ENCODE data around the gene HERPUD1. TPM values are rescaled to one million over a fixed set of nuclear protein-coding genes. Genes with fewer than 3 reads are reported as not detected.

HERPUD1 gene
- total RNA-seq, 2 experiments from 2014 or later = 142 to 150 TPM

- CTCF ChIA-PET = interaction anchor here (1.8 to 4.8 kb wide), 2 partner anchors 12 to 25 kb away, joined by 7 to 19 read pairs; no protein-coding TSS in a partner anchor
- Mint-ChIP-seq H3K4me1 (ENCODE audit: low read depth) (peaks cover 87% of the 10 kb centered on the region), H3K27ac (peak overlapping the region; percentile 95), H3K9me3 (no peaks in the 10 kb centered on the region), H3K4me3 (peak overlapping the region; percentile 54), H3K27me3 (no peaks in the 10 kb centered on the region), H3K36me3 (ENCODE audit: low read depth) (peaks cover 91% of the 10 kb centered on the region)
- intact Hi-C loops (cut with micrococcal nuclease) = loop anchor here (5.0 kb wide), 1 partner anchor 72 kb away; the partner anchor contains the start of gene SLC12A3
- ATAC-seq = peak; percentile 2
- POLR2A ChIA-PET = interaction anchor here (0.5 to 2.1 kb wide), 9 partner anchors 9 to 83 kb away, joined by 3 to 11 read pairs (median 4); no protein-coding TSS in a partner anchor
- DNase-seq = peak; percentile 45
- TF ChIP-seq CTCF (IDR thresholded peaks at IDR 0.05) = no peak
Observed at GRCh38 chr16:56939801-56940200, 7.9 kb downstream of the HERPUD1 start.

DNA sequence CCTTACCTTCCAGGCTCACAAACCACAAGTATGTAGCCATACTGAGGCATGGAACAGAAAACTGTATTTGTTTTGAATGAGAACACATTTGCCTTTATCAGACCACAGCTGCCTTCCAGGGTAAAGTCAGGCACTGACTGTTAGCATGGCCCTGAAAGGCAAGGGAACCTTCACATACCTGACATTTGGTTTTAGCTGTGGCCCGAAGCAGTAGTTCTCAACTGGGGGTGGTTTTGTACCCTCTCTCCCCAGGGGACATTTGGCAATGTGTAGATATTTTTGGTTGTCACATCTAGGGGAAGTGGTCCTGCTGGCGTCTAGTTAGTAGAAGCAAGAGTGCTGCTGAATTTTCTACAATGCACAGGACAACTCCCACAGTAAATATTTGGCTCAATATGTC, 9.2 kb downstream of the HERPUD1 start:
- ATAC-seq = no peak
- ChIA-PET POLR2A (interaction anchor here (0.6 to 8.2 kb wide), 14 partner anchors 7 to 100 kb away, joined by 3 to 145 read pairs (median 4); partner anchors contain the start of genes HERPUD1 and NLRC5), CTCF (interaction anchor here (0.6 to 1.7 kb wide), 5 partner anchors 10 to 74 kb away, joined by 3 to 6 read pairs (median 3); no protein-coding TSS in a partner anchor)
- intact Hi-C loops (cut with micrococcal nuclease) = no loop called here
- Mint-ChIP-seq H3K4me1 (ENCODE audit: low read depth) (peaks cover 85% of the 10 kb centered on the region), H3K36me3 (ENCODE audit: low read depth) (peaks cover 80% of the 10 kb centered on the region), H3K9me3 (no peaks in the 10 kb centered on the region), H3K27me3 (no peaks in the 10 kb centered on the region), H3K4me3 (no peak overlapping the region), H3K27ac (peak overlapping the region; percentile 95)
- DNase-seq = no peak
- no peak for TF ChIP-seq CTCF (IDR thresholded peaks at IDR 0.05)

DNA sequence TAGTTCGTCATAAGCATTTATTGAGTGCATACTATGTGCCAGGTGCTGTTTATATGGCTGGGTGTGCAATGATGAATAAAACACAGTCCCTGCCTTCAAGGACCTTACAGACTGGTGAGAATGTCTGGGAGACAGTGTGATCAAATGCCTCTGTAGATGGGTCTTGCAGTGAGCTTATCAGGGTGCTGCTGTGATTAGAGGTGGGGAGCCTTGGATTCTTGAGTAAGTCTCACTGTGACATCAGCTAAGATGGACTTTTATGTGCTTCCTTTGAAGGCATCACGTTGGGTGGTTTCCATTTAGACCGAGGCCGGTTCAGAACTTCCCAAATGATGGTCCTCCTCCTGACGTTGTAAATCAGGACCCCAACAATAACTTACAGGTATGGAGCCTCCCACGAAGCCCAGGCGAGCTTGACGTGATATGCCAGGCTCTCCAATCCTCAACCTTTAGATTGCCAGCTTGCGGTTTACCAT, 10.0 kb downstream of the HERPUD1 start:
- Mint-ChIP-seq H3K9me3 (no peaks in the 10 kb centered on the region), H3K27me3 (no peaks in the 10 kb centered on the region), H3K27ac (peak overlapping the region; percentile 67), H3K4me1 (ENCODE audit: low read depth) (peaks cover 83% of the 10 kb centered on the region), H3K4me3 (no peak overlapping the region), H3K36me3 (ENCODE audit: low read depth) (peaks cover 76% of the 10 kb centered on the region)
- intact Hi-C loops (cut with micrococcal nuclease) = no loop called here
- ATAC-seq (no peak), DNase-seq (no peak)
- ChIA-PET CTCF (interaction anchor here (0.6 to 1.7 kb wide), 5 partner anchors 9 to 76 kb away, joined by 3 to 6 read pairs (median 3); no protein-coding TSS in a partner anchor), POLR2A (interaction anchor here (0.9 to 8.2 kb wide), 12 partner anchors 8 to 100 kb away, joined by 3 to 145 read pairs (median 5); partner anchors contain the start of gene HERPUD1)
- no peak for TF ChIP-seq CTCF (IDR thresholded peaks at IDR 0.05)

DNA sequence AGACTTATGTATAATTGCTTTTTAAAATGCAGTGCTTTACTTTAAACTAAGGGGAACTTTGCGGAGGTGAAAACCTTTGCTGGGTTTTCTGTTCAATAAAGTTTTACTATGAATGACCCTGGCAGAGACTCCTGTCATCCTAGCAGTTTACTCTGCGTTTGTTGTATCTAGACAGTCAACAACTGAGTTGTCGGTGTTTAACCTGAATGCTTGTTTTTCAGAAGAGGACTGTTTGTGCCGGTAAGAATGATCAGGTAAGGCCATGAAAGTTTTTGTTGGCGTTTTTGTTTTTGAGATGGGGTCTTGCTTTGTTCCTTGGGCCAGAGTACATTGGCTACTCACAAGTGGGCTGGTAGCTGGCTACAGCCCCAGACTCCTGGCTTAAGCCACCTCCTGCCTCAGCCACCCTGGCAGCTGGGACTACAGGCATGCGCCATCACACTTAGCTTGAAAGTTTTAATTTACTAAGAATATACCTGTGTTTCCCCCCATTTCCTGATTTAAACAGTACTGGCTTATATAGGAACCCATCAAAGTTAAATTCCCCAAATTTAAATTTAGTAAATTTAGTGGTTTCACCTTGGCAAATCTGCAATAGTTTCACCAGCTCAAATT, 11.9 kb downstream of the HERPUD1 start:
- Mint-ChIP-seq H3K27me3 (no peaks in the 10 kb centered on the region), H3K9me3 (no peaks in the 10 kb centered on the region), H3K27ac (peak overlapping the region; percentile 89), H3K36me3 (ENCODE audit: low read depth) (peaks cover 59% of the 10 kb centered on the region), H3K4me3 (peak overlapping the region; percentile 21), H3K4me1 (ENCODE audit: low read depth) (peaks cover 67% of the 10 kb centered on the region)
- no peak for ATAC-seq
- intact Hi-C loops (cut with micrococcal nuclease) = no loop called here
- CTCF ChIA-PET = interaction anchor here (0.8 to 5.9 kb wide), 6 partner anchors 8 to 84 kb away, joined by 3 to 53 read pairs (median 4); partner anchors contain the start of genes CETP and HERPUD1
- DNase-seq = no peak
- POLR2A ChIA-PET = interaction anchor here (0.7 to 8.2 kb wide), 7 partner anchors 10 to 241 kb away, joined by 3 to 145 read pairs (median 4); partner anchors contain the start of genes HERPUD1 and NLRC5
- no peak for TF ChIP-seq CTCF (IDR thresholded peaks at IDR 0.05)
